Measurements from ENCODE around the gene KRT82. TPM values are rescaled to one million over a fixed set of nuclear protein-coding genes. Genes with fewer than 3 reads are reported as not detected.

The KRT82 gene
- polyA plus RNA-seq, 4 donors = not detected

DNA sequence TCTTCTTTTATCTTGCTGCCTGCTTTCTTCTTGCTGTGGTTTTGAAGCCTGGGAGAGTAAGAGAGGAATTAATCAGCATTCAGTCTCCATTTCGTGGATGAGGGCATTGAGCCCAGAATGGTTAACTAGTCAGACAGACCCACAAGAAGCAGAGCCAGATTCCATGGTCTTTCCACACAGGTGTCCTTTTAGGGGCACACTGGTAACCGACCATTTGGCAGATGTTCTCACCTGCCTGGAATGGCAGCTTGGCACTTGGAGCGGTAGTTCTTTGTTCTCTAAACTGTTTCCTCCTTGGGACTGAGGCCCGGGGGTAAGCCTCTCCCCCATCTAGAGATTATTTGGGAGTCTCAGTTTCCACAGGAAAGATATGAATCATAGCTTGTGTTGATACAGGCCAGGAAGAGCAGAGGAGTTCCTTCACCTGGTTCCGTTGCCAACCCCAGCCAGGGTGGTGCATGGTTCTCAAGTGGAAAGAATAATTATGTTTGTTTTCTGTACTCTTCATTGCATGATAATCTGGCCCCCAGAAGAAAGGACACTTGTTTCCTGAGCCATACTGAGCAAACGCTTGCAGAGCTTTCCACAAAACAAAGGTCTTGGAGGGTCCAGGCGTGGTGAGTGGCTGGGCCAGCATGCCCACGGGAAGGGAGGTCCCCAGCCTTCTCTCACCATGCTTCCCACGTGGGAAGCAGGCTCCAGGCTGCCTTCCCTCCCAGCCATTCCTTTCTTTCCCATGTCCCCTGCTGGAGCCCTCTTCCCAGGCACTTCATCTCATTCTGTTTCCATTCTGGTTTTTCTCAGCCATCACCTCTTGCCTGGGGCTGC lies 30.1 kb upstream of the KRT82 start:
- no peak for DNase-seq (ENCODE audit: low read depth in 4 of 4, low spot score in 3 of 4)

DNA sequence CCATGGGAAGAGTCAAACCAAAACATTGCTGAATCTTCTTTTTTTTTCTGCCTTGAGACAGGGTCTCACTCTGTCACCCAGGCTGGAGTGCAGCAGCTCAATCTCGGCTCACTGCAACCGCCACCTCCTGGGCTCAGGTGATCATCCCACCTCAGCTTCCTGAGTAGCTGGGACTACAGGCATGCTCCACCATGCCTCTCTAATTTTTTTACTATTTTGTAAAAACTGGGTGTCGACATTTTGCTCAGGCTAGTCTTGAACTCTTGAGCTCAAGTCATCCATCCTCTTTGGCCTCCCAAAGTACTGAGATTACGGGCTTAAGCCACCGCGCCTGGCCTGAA lies 29.5 kb upstream of the KRT82 start:
- no peak for DNase-seq (ENCODE audit: low read depth in 4 of 4, low spot score in 3 of 4)

DNA sequence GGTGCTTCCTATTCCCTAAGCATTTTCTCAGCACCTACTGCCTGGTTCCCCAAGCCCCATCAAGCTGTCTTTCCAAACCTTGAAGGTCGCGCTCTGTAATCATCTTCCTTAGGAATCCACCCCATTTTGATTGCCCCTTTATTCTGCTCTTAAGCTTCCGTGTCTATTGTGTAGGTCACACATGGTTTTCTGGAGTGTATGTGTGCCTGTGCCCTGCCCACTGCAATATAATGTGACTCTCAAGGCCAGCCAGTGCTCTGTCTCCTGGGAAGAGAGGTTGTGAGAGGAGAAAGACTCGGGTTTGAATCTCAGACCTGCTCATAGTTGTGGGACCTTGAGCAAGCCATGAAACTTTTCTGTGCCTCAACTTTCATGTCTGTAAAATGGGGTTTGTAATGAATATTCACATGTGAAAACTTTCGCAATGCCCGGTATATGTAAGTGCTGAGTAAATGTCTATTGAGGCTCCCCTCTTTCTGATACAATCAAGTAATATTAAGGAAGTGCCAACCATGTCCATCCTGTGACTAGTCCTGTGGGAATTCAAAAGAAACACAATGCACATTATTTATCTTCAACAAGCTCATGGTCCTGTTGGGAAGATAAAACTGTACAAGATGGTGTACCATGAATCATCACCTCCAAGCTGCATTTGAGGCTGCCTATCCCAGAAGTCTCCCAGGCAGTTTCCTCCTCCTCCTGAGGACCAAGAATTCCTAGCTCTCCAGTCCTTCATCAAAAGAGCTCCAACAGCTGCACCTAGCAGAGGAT lies 28.8 kb upstream of the KRT82 start:
- no peak for DNase-seq (ENCODE audit: low read depth in 4 of 4, low spot score in 3 of 4)

DNA sequence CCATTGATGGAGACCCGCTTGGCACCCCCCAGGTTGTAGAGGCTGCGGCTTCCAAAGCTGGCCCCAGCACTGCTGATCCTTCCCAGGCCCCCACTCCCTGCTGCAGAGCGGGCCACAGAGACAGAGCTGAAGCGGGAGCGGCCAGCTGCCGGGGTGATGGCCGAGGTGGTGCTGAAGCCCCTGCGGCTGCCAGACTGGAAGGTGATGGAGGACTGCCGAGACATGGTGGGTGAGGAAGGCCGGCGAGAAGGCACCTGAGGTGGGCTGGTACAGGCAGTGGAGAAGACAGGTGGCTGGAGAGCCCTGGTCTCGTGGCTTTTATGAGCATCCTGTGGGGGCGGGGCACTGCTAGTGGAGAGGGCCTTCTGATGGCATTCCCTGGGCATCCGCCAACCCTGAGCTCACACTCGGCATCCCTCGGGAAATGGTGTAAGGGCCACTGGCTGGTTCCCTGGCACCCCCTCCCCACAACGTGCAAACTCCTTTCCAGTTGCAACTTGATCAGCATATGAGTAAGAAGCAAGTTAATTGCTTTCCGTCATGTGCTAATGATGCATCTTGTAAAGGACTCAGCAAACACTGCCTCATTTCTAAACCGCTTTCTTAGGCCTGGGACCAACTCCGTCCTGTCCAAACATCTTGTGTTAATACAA lies 28.1 kb upstream of the KRT82 start, which contains the start of gene KRT75:
KRT75 (minus strand) TSS at position 291 of the 653 bp plus-strand sequence; CDS start at position 224, 67 bp downstream.
- DNase-seq (ENCODE audit: low read depth in 4 of 4, low spot score in 3 of 4) = no peak

DNA sequence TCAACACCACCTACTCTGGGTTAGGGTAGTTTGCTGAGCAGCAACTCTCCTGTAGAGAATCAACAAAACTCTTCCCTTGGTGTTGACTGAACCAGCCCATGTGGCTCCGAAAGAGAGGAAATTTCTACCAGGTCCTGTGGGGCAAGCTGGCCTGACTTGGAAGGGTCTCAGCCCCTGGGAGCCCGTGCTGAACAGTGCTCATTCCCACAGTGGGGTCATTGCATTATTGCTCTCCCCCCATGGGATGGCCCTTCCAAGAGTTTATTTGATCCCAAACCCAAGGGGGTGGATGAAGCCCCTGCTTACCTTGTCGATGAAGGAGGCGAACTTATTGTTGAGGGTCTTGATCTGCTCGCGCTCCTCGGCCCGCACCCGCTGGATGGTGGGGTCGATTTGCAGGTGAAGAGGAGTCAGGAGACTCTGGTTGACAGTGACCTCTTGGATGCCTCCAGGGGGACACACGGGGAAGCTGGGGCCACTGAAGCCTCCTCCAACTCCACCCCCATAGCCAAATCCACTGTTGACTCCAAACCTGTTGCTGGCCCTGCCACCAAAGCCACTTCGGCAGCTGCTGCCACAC lies 27.5 kb upstream of the KRT82 start:
- no peak for DNase-seq (ENCODE audit: low read depth in 4 of 4, low spot score in 3 of 4)

DNA sequence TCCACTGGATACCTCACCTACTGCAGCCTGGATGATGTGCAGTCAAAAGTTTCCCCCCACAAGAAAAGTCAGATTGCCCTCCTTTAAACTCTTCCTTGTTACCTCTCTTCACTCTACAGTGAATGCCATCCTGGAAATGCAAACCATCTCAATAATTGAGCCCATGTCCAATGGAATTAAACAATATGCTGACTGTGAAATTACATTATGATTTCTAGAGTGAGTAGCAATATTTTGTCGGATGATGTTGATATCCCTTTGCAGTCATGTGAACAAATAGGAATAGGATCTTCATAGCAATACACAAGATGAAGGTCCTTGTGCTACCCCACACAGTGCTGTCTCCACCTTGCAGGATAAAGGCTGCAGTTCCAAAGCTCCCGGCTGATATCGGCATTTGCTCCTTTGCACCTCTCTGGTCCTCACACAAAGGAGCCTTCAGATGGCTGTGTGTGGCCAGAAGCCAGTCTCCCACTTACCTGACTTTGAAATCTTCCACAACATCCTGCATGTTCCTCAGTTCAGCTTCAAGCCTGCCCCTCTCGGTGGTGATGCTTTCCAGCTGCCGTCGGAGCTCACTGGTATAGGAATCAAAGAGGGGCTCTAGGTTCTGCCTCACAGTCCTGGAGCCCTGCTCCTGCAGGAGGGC lies 26.5 kb upstream of the KRT82 start:
- no peak for DNase-seq (ENCODE audit: low read depth in 4 of 4, low spot score in 3 of 4)

DNA sequence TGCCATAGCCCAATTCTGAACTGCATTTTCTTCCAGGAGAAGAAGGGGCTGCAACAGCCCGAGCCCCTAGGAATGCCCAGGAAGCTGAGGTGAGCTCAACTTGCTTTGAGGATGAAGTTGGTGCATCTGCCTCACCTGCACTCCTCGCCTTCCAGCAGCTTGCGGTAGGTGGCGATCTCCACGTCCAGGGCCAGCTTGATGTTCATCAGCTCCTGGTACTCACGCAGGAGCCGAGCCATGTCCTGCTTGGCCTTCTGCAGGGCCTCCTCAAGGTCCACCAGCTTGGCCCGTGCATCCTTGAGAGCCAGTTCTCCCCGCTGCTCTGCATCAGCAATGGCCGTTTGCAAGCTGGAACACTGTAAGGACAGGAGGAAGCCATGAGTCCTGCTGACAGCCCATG lies 22.0 kb upstream of the KRT82 start:
- DNase-seq (ENCODE audit: low read depth in 4 of 4, low spot score in 3 of 4) = no peak

DNA sequence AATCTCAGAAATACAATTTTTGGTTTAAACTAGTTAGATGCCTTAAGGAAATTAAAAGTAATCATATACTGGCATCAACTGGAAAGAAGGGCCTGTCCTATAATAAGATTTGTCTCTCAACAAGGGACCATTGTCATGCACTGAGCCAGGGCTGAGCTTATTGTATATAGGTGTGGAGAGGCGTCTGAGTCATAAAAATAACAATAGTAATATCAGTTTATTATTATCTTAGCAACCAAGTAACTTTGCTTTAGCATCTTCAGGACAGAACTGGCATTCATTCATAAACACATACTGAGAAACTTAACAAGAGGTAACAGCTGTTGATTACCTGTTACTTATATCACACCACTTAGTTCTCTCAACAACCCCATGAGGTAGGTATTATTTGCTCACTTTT lies 20.9 kb upstream of the KRT82 start:
- no peak for DNase-seq (ENCODE audit: low read depth in 4 of 4, low spot score in 3 of 4)

DNA sequence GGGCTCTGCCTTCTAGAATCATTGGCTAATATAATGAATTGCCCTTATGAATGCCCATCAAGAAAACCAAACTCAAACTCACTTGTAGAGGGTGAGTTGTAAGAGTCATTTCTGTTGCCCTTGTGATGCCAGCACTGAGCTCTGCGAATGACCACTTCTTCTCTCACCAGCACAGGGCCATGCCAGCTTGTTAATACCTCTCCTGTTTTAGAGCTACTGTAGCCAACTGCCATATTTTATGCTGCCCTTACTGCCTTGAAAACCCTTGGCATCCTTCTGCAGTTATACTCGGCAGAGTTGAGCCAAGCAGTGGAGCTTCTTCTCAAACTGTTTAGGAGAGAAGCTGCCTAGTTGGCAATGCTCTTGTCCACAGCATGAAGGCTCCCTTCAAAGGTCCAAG lies 19.9 kb upstream of the KRT82 start:
- no peak for DNase-seq (ENCODE audit: low read depth in 4 of 4, low spot score in 3 of 4)

DNA sequence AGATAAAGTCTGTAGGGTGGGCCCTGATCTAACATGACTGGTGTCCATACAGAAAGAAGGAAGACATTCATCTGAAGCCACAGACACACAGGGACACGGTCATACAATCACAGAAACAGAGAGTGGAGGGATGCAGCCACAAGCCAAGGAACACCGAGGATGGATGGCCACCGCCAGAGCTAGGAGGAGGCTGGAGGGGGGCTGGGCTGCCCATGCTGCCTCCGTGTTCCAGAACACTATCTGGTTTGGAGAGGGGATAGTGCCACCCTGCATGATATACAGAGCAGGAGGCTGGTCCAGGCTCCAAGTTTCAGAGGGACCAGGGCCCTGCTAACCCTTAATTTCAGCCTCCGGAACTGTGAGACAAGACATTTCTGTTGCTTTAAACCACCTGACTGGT lies 19.3 kb upstream of the KRT82 start:
- DNase-seq (ENCODE audit: low read depth in 4 of 4, low spot score in 3 of 4) = no peak

DNA sequence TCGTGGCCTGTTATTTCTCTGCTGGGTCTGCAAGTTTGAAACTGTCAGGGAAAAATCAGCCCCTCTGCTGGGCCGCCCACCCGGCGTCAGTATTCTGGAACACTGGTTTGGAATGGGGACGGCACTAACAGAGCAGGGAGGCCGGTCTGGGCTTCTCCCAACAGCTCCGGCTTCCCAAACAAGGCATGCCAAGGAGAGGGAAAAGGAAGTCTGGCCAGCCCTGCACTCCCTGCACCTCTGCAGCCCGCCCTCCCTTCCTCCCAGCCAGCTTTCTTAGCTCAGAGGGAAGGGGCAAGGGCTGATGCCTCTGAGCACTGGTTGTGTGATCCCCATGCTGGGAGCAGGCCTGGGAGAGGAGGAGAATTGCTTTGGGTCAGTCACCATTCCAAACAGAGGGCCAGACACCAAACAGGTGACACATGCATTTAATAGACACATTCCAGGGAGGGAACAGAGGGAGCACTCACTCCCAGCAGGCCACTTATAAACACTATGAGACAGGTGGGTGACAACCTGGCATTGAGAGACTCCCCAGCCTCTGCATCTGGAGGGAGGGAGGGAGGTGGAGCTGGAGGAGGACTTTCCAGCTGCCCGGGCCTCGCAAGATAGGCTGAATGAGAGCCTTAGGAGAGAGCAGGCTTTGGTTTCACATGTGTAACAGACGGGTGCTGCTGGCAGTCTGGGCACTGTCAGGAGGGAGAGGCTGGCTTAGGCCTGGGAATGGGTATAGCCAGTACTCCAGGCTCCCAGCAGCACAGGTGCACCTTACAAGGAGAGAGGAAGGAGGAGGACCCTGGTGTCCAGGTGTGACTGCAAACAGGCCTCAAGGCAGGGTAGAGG lies 17.7 kb upstream of the KRT82 start:
- no peak for DNase-seq (ENCODE audit: low read depth in 4 of 4, low spot score in 3 of 4)

DNA sequence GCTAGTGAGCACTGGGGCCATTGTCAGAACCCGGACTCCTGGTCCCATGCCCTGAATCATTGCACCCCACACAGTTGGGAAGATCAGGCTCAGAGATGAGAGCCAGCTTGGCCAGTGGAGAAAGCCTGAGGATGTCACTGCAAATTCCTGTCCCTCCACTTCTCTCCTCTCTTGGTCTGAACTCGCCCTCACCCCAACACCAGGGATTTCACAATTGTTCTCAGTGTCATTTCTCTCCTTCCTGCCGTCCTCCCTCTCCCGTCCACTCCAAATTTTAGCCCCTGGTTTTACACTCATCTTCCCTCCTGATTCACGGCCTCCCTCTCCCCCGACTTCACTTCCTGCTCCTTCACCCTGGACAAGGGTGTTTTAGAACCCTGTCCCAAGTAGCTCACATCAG lies 16.9 kb upstream of the KRT82 start:
- DNase-seq (ENCODE audit: low read depth in 4 of 4, low spot score in 3 of 4) = no peak

DNA sequence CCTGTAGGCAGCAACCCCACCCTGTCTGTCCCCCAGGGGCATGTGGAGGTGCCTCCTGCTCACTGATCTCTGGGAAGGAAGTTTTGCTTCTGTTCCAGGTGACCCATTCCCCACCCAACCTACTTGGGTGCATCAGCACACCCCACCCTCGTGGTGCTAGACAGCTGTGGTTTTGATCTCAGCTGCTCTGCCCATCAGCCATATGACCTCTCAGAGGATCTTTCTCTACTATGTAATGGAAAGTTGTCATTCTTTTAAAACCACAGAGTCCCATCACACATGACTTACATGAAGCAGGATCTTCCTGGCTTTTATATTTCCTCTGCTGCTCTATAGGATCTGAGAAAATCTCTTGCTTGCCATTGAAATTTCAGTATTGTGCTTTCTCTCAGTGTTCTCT lies 13.5 kb upstream of the KRT82 start:
- DNase-seq (ENCODE audit: low read depth in 4 of 4, low spot score in 3 of 4) = no peak

DNA sequence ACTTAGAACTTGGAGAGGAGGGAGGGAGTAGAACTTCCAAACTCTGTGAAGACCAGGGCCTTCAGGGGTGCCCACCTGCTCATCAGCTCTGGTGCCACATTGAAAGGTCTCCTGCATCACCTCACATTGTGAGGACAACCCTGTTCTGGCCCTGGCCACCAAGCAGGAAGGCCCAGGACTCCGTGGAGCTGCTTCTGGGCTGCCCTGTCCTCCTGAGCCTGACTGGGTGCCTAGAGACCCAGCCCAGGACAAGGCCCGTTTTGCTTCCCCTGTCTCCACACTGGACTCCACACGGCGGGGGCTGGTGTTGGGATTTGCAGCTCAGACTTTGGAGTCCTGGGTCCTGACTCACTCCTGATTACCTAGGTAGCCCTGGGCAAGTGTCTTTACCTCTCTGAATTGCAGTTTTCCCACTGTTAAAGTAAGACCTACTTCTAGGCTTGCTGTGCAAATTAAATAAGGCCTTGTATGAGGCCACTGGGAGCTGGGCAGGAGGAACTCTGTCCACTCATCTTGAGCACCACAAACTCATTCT lies 12.5 kb upstream of the KRT82 start:
- no peak for DNase-seq (ENCODE audit: low read depth in 4 of 4, low spot score in 3 of 4)

DNA sequence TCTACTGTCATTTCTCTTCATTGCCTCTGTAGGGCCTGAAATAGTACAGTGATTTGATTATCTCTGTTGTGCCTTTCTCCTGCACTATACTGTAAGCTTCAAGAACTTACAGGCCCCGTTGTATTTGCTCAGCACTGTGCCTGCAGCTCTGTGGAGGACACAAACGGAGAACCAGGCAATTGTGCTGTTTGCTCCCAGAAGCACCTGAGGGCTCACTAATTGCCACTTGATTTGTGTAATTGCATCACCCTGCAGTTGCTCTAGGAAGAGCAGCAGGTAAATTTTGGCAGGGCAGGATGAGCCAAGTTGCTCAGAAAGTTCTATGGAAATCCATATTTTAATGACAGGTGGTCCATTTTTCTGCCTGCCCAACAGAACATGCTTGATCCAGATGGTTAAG lies 11.6 kb upstream of the KRT82 start:
- no peak for DNase-seq (ENCODE audit: low read depth in 4 of 4, low spot score in 3 of 4)

DNA sequence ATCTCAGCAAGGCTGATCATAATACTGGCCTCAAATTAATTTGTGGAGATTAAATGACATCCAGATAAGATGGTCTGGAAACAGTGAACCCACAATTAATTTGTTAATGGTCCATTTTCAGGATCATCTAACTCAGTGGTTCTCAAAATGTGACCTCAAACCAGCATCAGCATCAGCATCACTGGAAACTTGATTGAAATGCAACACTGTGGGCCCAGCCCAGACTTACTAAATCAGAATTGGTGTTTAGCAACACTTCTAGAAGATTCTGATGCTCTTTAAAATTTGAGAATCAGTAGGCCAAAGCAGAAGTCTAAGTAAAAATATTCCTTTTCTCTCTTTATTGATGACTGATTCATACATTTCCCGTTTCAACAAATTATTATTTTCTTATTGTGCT lies 10.7 kb upstream of the KRT82 start:
- DNase-seq (ENCODE audit: low read depth in 4 of 4, low spot score in 3 of 4) = no peak

DNA sequence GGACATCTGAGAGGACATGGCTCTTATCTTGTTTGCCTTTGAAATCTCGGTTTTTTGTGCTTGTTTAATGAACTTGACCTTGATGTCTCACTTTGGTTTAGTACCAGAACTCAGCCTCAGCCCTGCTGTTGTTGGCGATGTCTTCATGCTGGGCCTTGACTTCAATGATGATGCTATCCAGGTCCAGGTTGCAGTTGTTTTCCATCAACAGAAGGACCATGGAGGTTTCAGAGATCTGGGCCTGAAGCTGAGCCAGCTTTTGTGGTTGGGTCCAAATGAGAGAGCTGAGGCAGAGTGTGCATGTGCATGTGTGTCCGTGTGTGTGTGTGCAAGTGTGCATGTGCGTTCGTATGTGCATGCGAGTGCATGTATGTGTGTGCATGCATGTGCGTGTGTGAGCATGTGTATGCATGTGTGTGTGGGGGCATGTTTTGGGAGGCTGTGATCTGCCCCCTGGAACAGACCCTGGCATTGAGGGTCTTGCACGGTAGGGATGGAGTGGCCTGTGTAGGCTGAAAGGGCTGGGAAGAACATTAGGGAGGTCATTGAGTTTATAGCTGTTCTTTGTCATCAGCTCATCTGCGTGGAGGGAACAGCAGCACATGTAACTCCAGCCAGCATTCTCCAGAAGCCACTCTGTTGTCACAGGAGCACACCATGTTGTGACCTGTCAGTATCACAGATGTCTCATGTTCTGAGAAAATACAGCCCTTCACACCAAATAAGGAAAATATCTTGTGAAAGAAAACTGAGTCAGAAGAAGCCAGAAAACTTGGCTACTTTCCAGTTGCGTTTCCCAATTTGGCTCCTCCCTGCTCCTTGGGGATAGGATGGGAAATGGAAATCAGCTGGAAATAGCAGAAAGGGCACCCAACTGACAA lies 10.0 kb upstream of the KRT82 start:
- DNase-seq (ENCODE audit: low read depth in 4 of 4, low spot score in 3 of 4) = peak; percentile 36 to 48 (median 46)

DNA sequence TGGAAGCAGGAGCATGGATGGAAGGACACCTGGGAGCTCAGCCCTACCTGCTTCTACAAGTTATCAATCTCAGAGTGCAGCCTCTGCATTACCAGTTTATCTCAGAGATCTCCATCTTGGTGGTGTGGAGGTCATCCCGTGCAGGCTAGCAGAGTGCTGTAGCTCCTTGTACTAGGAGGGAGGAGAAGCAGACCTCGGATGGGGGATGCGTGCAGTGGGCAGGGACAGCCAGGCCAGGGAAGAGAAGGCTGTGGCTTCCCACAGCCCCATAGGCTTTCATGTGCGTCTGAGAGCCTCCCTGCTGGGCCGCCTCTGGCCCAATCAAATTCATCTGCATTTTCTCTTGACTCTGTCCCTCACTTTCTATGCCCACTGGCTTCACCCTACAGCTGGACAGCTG lies 8.8 kb upstream of the KRT82 start:
- no peak for DNase-seq (ENCODE audit: low read depth in 4 of 4, low spot score in 3 of 4)
